HepG2 (cell line): Measurements from ENCODE around the gene THPO. TPM values are rescaled to one million over a fixed set of nuclear protein-coding genes. Genes with fewer than 3 reads are reported as not detected.

Experiments used
- ATAC-seq: fragments of 200-7000 bp; cut with Tn5 transposase; 3 replicates; pipeline ENCODE4 v1.9.1; 2020; ENCODE audit warnings: mild to moderate bottlenecking, moderate library complexity
- BruUV-seq: library from RNA; stranded (reverse); fragments of 400-500 nt; replicated peaks from 2 replicates; lab custom pipeline; 2021; lab: Mats Ljungman, UMichigan
- CTCF ChIA-PET: fragments of 300-600 bp; formaldehyde crosslinking; extraction: SDS; loops from one replicate; lab custom pipeline; 2021; ENCODE audit warnings: low total read pairs, inconsistent platforms, low intra/inter-chr PET ratio; lab: Yijun Ruan, JAX
- POLR2A ChIA-PET: fragments of 350-600 bp; sonication (Branson Sonifier 250); formaldehyde crosslinking; loops from one replicate; lab custom pipeline; 2020; ENCODE audit warnings: antibody characterized with exemption, inconsistent platforms; lab: Yijun Ruan, JAX
- DNase-seq: peaks from one replicate; pipeline ENCODE4 v3.0.0-alpha.2; 2015; ENCODE audit warnings: low spot score
- FAIRE-seq: peaks from 3 replicates; lab custom pipeline; 2011; peaks lifted over from hg19 to GRCh38; lab: Jason Lieb, UNC
- H2AFZ ChIP-seq: one replicate; pipeline ENCODE4 v1.6.1; 2011; ENCODE audit warnings: low read length, inconsistent platforms
- H3K27ac ChIP-seq: fragments of 300-600 bp; 3 replicates; pipeline ENCODE4 v1.8.0; 2011; ENCODE audit warnings: mixed run types, mild to moderate bottlenecking, mixed read lengths, low read length, inconsistent platforms; ENCODE audit not compliant: insufficient read depth; ENCODE audit errors: extremely low read length
- H3K27me3 ChIP-seq, 2 experiments: fragments of 200-600 bp in 1 of 2; 2 replicates in 1 of 2; 3 replicates in 1 of 2; pipeline versions ENCODE4 v1.6.0 to v1.8.0; 2011; ENCODE audit warnings: low read length in 2 of 2, mild to moderate bottlenecking in 2 of 2, moderate library complexity in 2 of 2, inconsistent platforms in 1 of 2; ENCODE audit not compliant: insufficient read depth in 2 of 2, control insufficient read depth in 1 of 2
- H3K36me3 ChIP-seq, 2 experiments: fragments of 200-600 bp in 1 of 2; replicated peaks in 1 of 2; 2 replicates in 1 of 2; 3 replicates in 1 of 2; pipeline versions ENCODE4 v1.5.1 to v1.8.0; 2011; ENCODE audit warnings: low read length in 2 of 2, inconsistent platforms in 1 of 2; ENCODE audit not compliant: insufficient read depth in 2 of 2, control insufficient read depth in 1 of 2
- H3K4me1 ChIP-seq: 2 replicates; pipeline ENCODE4 v1.5.1; 2012; ENCODE audit warnings: low read length, inconsistent platforms; ENCODE audit not compliant: insufficient read depth
- H3K4me2 ChIP-seq: 2 replicates; pipeline ENCODE4 v1.6.0; 2011; ENCODE audit warnings: low read depth, low read length, inconsistent platforms
- H3K4me3 ChIP-seq, 3 experiments: fragments of 200-600 bp in 1 of 3; sonication (generic), shearing (Covaris generic) in 1 of 3; replicated peaks in 1 of 3; 2 replicates each; pipeline ENCODE4 v1.5.1; 2011 to 2016; ENCODE audit warnings: low read length in 3 of 3, inconsistent platforms in 2 of 3, low read depth in 2 of 3, mild to moderate bottlenecking in 2 of 3, control low read depth in 1 of 3, mixed read lengths in 1 of 3; ENCODE audit not compliant: insufficient read depth in 1 of 3
- H3K79me2 ChIP-seq: one replicate; pipeline ENCODE4 v1.6.1; 2011; ENCODE audit warnings: low read length, inconsistent platforms; ENCODE audit not compliant: insufficient read depth
- H3K9ac ChIP-seq: 2 replicates; pipeline ENCODE4 v1.6.0; 2011; ENCODE audit warnings: mild to moderate bottlenecking, low read depth, low read length, inconsistent platforms; ENCODE audit not compliant: insufficient read depth
- H3K9me3 ChIP-seq: 2 replicates; pipeline ENCODE4 v1.5.1; 2012; ENCODE audit warnings: mild to moderate bottlenecking, low read length
- H4K20me1 ChIP-seq: 2 replicates; pipeline ENCODE4 v1.6.0; 2011; ENCODE audit warnings: inconsistent platforms, mild to moderate bottlenecking, low read length, moderate library complexity; ENCODE audit not compliant: insufficient read depth
- DNMT3B ChIP-seq: conservative IDR thresholded peaks from 2 replicates; pipeline ENCODE4 v1.6.1; 2016; ENCODE audit warnings: missing biosample characterization, control low read depth
- FOXA3 ChIP-seq: IDR thresholded peaks from 2 replicates; pipeline ENCODE4 v1.6.1; 2016; ENCODE audit warnings: missing genetic modification reagents, missing compliant biosample characterization
- HMG20A ChIP-seq: IDR thresholded peaks from 2 replicates; pipeline ENCODE4 v1.6.1; 2016; ENCODE audit warnings: borderline replicate concordance
- JARID2 ChIP-seq: sonication (generic); formaldehyde crosslinking; IDR thresholded peaks from 2 replicates; pipeline ENCODE4 v1.8.1; 2023; ENCODE audit warnings: missing genetic modification reagents, inconsistent platforms; ENCODE audit not compliant: insufficient replicate concordance
- KLF13 ChIP-seq: sonication (generic); formaldehyde crosslinking; IDR thresholded peaks from 2 replicates; pipeline ENCODE4 v1.4.0; 2020; ENCODE audit warnings: mild to moderate bottlenecking, missing genetic modification reagents
- PATZ1 ChIP-seq: sonication (generic); formaldehyde crosslinking; IDR thresholded peaks from 2 replicates; pipeline ENCODE4 v1.4.0; 2020; ENCODE audit warnings: missing genetic modification reagents
- POGK ChIP-seq: sonication (generic); formaldehyde crosslinking; conservative IDR thresholded peaks from 2 replicates; pipeline ENCODE4 v1.8.0; 2022; ENCODE audit warnings: mild to moderate bottlenecking, moderate library complexity, missing genetic modification reagents
- REST ChIP-seq, 2 experiments: IDR thresholded peaks; 2 replicates each; pipeline ENCODE4 v1.6.1; 2011 to 2012; ENCODE audit warnings: low read length in 2 of 2, borderline replicate concordance in 1 of 2, low read depth in 1 of 2, mild to moderate bottlenecking in 1 of 2, moderate library complexity in 1 of 2
- SRF ChIP-seq: IDR thresholded peaks from 2 replicates; pipeline ENCODE4 v1.6.1; 2011; ENCODE audit warnings: mild to moderate bottlenecking, low read depth, low read length, moderate library complexity
- TOE1 ChIP-seq: sonication (generic); formaldehyde crosslinking; IDR thresholded peaks from 2 replicates; pipeline ENCODE4 v1.4.0; 2020; ENCODE audit warnings: mild to moderate bottlenecking, missing genetic modification reagents
- ZBTB37 ChIP-seq: sonication (generic); formaldehyde crosslinking; IDR thresholded peaks from 2 replicates; pipeline ENCODE4 v1.4.0; 2020; ENCODE audit warnings: mild to moderate bottlenecking, missing genetic modification reagents
- ZFP36L1 ChIP-seq: sonication (generic); formaldehyde crosslinking; IDR thresholded peaks from 2 replicates; pipeline ENCODE4 v1.8.0; 2022; ENCODE audit warnings: mild to moderate bottlenecking, missing genetic modification reagents, moderate library complexity
- ZNF354B ChIP-seq: sonication (generic); formaldehyde crosslinking; IDR thresholded peaks from 2 replicates; pipeline ENCODE4 v1.8.0; 2022; ENCODE audit warnings: mild to moderate bottlenecking, missing genetic modification reagents
- ZNF44 ChIP-seq: sonication (generic); formaldehyde crosslinking; IDR thresholded peaks from 2 replicates; pipeline ENCODE4 v1.5.1; 2020; ENCODE audit warnings: mild to moderate bottlenecking, missing genetic modification reagents
- ZNF569 ChIP-seq: sonication (generic); formaldehyde crosslinking; IDR thresholded peaks from 2 replicates; pipeline ENCODE4 v1.5.0; 2020; ENCODE audit warnings: mild to moderate bottlenecking, missing genetic modification reagents, moderate library complexity, borderline replicate concordance
- WGBS: methylation state at CpG from one replicate; pipeline ENCODE4 v1.1.6; 2017; ENCODE audit warnings: low lambda C conversion rate; 5-methylcytosine and 5-hydroxymethylcytosine counted together
- in situ Hi-C: cut with HindIII; loops from 2 replicates; pipeline ENCODE4 v1.10.0; 2017; ENCODE audit warnings: low pct_unique_long_range_greater_than_20kb; ENCODE audit not compliant: extremely low pct_ligation_motif_present
- intact Hi-C: fragments of 100-400 bp; cut with micrococcal nuclease; formaldehyde crosslinking; loops from one replicate; pipeline ENCODE4 v1.10.0; 2022; ENCODE audit not compliant: unreplicated experiment
- polyA plus RNA-seq, 8 experiments: library from polyadenylated mRNA; depleted of rRNA in 3 of 8; stranded (reverse) in 7 of 8; unstranded in 1 of 8; fragments of >200 nt; fragmentation: Illumina TruSeq in 4 of 8; extraction: Trizol in 4 of 8; gene quantifications; 2 replicates each; pipeline versions ENCODE4 v1.2.1 to v1.2.3, GENCODE V29; 2011 to 2016; ENCODE audit warnings: low read depth in 4 of 8, missing spikeins in 1 of 8, mixed read lengths in 1 of 8; ENCODE audit not compliant: insufficient read depth in 1 of 8
- total RNA-seq, 5 experiments: library from RNA; depleted of rRNA; stranded (reverse); fragments of >200 nt; fragmentation: Illumina TruSeq; extraction: Trizol; gene quantifications; 2 replicates each; pipeline ENCODE4 v1.2.3, GENCODE V29; 2016; ENCODE audit warnings: low read depth in 1 of 5

Gene THPO
- total and polyA plus RNA-seq, 2 of the 13 experiments (the other 11 are each of a cell fraction or from before 2014, with no cell fraction given): 2.8 to 4.8 TPM

- H2AFZ ChIP-seq: no peak overlapping the region
- peaks cover 12 to 35% of the 10 kb centered on the region in 2 experiments; a peak in 4 of 5 replicates for H3K36me3 ChIP-seq
- no peak overlapping the region for H3K4me2 ChIP-seq
- intact Hi-C loops (no loop called here), in situ Hi-C loops (no loop called here)
- H3K4me1 ChIP-seq: peaks cover 6% of the 10 kb centered on the region; the same call in 1 of the 2 replicates
- no peak overlapping the region for H3K9ac ChIP-seq
- no peak overlapping the region for H3K4me3 ChIP-seq
- ATAC-seq: no peak
- 95% methylated on average over 5 of the region's 8 CpGs for WGBS
- CTCF ChIA-PET: no interaction called here
- BruUV-seq: no TSS peak
- no peak for DNase-seq
- no peak for FAIRE-seq
- no peaks in the 10 kb centered on the region for H3K9me3 ChIP-seq
- H3K79me2 ChIP-seq: no peaks in the 10 kb centered on the region
- POLR2A ChIA-PET: no interaction called here
- H4K20me1 ChIP-seq: no peaks in the 10 kb centered on the region
- no peak overlapping the region for H3K27ac ChIP-seq
- no peaks in the 10 kb centered on the region for H3K27me3 ChIP-seq
- no peak for TF ChIP-seq ZBTB37 (CRISPR knock-in tag)
- no peak for TF ChIP-seq HMG20A (CRISPR knock-in tag)
- no peak for TF ChIP-seq JARID2 (CRISPR knock-in tag)
- TF ChIP-seq TOE1: no peak
- no peak for TF ChIP-seq FOXA3 (CRISPR knock-in tag)
- TF ChIP-seq ZNF354B: no peak
- no peak for TF ChIP-seq ZNF44 (CRISPR knock-in tag)
- TF ChIP-seq PATZ1 (CRISPR knock-in tag): no peak
- no peak for TF ChIP-seq REST (IDR thresholded peaks at IDR 0.05; ENCODE audit: borderline replicate concordance in 1 of 2, low read depth in 1 of 2, low read length in 2 of 2)
- TF ChIP-seq DNMT3B: no peak
- TF ChIP-seq POGK (CRISPR knock-in tag): no peak
- TF ChIP-seq SRF: no peak
- TF ChIP-seq ZNF569 (CRISPR knock-in tag): no peak
- no peak for TF ChIP-seq ZFP36L1 (CRISPR knock-in tag)
- TF ChIP-seq KLF13 (CRISPR knock-in tag): no peak
These were observed 6.9 kb upstream of the THPO start for GRCh38 chr3:184384856-184385422.
